ENCODE measurements around the gene NTMT2.

Gene NTMT2

DNA sequence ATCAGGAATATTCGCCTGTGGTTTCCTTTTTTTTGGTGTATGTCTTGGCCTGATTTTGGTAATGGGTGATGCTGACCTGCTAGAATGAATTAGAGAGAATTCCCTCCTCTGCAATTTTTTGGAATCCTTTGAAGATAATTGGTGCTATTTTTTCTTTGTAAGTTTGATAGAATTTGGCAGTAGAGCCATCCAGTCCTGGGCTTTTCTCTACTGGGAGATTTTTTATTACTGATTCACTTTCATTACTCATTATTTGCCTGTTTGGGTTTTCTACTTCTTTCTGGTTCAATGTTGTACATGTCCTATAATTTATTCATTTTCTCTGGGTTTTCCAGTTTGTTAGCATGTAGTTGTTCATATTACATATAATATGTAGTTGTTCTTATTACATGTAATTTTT is 48.7 kb downstream of the NTMT2 start:
- no peak overlapping the region for H3K4ac ChIP-seq (ENCODE audit: low read depth, low read length)
- no peak for DNase-seq
- no peak overlapping the region for H2BK15ac ChIP-seq (replicated peaks; ENCODE audit: low read depth)
- no peak overlapping the region for H2BK5ac ChIP-seq (ENCODE audit: low read length)
- H3K27me3 ChIP-seq (ENCODE audit: insufficient read depth, low read length, poor library complexity) = no peaks in the 10 kb centered on the region
- H4K5ac ChIP-seq (ENCODE audit: low read length) = no peak overlapping the region
- no peak overlapping the region for H3K4me2 ChIP-seq (ENCODE audit: low read length)
- H3K18ac ChIP-seq (ENCODE audit: low read length) = no peak overlapping the region
- H3K79me1 ChIP-seq (ENCODE audit: low read length) = no peaks in the 10 kb centered on the region
- H3K79me2 ChIP-seq (ENCODE audit: control insufficient read depth, insufficient read depth, low read length) = no peaks in the 10 kb centered on the region
- H2BK120ac ChIP-seq (ENCODE audit: low read depth, low read length) = no peak overlapping the region
- H4K8ac ChIP-seq (ENCODE audit: low read depth, low read length) = no peak overlapping the region
- H3K56ac ChIP-seq (ENCODE audit: low read length) = no peak overlapping the region
- H3K36me3 ChIP-seq (ENCODE audit: control insufficient read depth, insufficient read depth, low read length) = no peaks in the 10 kb centered on the region
- WGBS (ENCODE audit: extremely low coverage, insufficient coverage, low lambda C conversion rate) = no CpG with 5 or more reads among the region's 1 CpG
- no peak overlapping the region for H2AK5ac ChIP-seq (ENCODE audit: low read length)
- no peak overlapping the region for H3K9ac ChIP-seq (ENCODE audit: low read length)
- no peaks in the 10 kb centered on the region for H3K4me1 ChIP-seq (ENCODE audit: control insufficient read depth, low read depth, low read length)
- no peak overlapping the region for H3K27ac ChIP-seq (ENCODE audit: low read depth, low read length)
- H3K4me3 ChIP-seq (ENCODE audit: low read length) = no peak overlapping the region
- H3K23ac ChIP-seq (ENCODE audit: low read length) = no peak overlapping the region

- Histone ChIP-seq H3K36me3 (ENCODE audit: control insufficient read depth, insufficient read depth, low read length) (no peaks in the 10 kb centered on the region), H3K56ac (ENCODE audit: low read length) (no peak overlapping the region), H4K5ac (ENCODE audit: low read length) (no peak overlapping the region), H3K4me1 (ENCODE audit: control insufficient read depth, low read depth, low read length) (no peaks in the 10 kb centered on the region), H3K18ac (ENCODE audit: low read length) (no peak overlapping the region), H3K27me3 (ENCODE audit: insufficient read depth, low read length, poor library complexity) (no peaks in the 10 kb centered on the region), H2BK120ac (ENCODE audit: low read depth, low read length) (no peak overlapping the region), H4K8ac (ENCODE audit: low read depth, low read length) (no peak overlapping the region), H2BK15ac (replicated peaks; ENCODE audit: low read depth) (no peak overlapping the region), H3K4me3 (ENCODE audit: low read length) (no peak overlapping the region), H2BK5ac (ENCODE audit: low read length) (no peak overlapping the region), H3K4ac (ENCODE audit: low read depth, low read length) (no peak overlapping the region), H3K4me2 (ENCODE audit: low read length) (no peak overlapping the region), H3K23ac (ENCODE audit: low read length) (no peak overlapping the region), H3K79me1 (ENCODE audit: low read length) (no peaks in the 10 kb centered on the region), H3K79me2 (ENCODE audit: control insufficient read depth, insufficient read depth, low read length) (no peaks in the 10 kb centered on the region), H2AK5ac (ENCODE audit: low read length) (no peak overlapping the region), H3K27ac (ENCODE audit: low read depth, low read length) (no peak overlapping the region), H3K9ac (ENCODE audit: low read length) (no peak overlapping the region)
- no CpG with 5 or more reads among the region's 2 CpGs for whole genome bisulfite sequencing (ENCODE audit: extremely low coverage, insufficient coverage, low lambda C conversion rate)
- peak; percentile 3 for DNase-seq
These were observed 50.9 kb downstream of the NTMT2 start for GRCh38 chr1:170196490-170197236.

- H3K27me3 ChIP-seq (ENCODE audit: insufficient read depth, low read length, poor library complexity) = no peaks in the 10 kb centered on the region
- no peak overlapping the region for H2BK15ac ChIP-seq (replicated peaks; ENCODE audit: low read depth)
- H2AK5ac ChIP-seq (ENCODE audit: low read length) = no peak overlapping the region
- H3K36me3 ChIP-seq (ENCODE audit: control insufficient read depth, insufficient read depth, low read length) = no peaks in the 10 kb centered on the region
- H3K56ac ChIP-seq (ENCODE audit: low read length) = no peak overlapping the region
- no peak overlapping the region for H3K23ac ChIP-seq (ENCODE audit: low read length)
- no peaks in the 10 kb centered on the region for H3K4me1 ChIP-seq (ENCODE audit: control insufficient read depth, low read depth, low read length)
- no peak overlapping the region for H2BK120ac ChIP-seq (ENCODE audit: low read depth, low read length)
- H3K27ac ChIP-seq (ENCODE audit: low read depth, low read length) = no peak overlapping the region
- no peaks in the 10 kb centered on the region for H3K79me2 ChIP-seq (ENCODE audit: control insufficient read depth, insufficient read depth, low read length)
- no peaks in the 10 kb centered on the region for H3K79me1 ChIP-seq (ENCODE audit: low read length)
- no peak overlapping the region for H2BK5ac ChIP-seq (ENCODE audit: low read length)
- H3K18ac ChIP-seq (ENCODE audit: low read length) = no peak overlapping the region
- H3K4ac ChIP-seq (ENCODE audit: low read depth, low read length) = no peak overlapping the region
- no peak overlapping the region for H3K4me2 ChIP-seq (ENCODE audit: low read length)
- no peak for DNase-seq
- WGBS (ENCODE audit: extremely low coverage, insufficient coverage, low lambda C conversion rate) = no CpG with 5 or more reads among the region's 1 CpG
- no peak overlapping the region for H4K5ac ChIP-seq (ENCODE audit: low read length)
- no peak overlapping the region for H3K9ac ChIP-seq (ENCODE audit: low read length)
- no peak overlapping the region for H3K4me3 ChIP-seq (ENCODE audit: low read length)
- H4K8ac ChIP-seq (ENCODE audit: low read depth, low read length) = no peak overlapping the region
These were observed 52.3 kb downstream of the NTMT2 start for GRCh38 chr1:170198090-170198489.

DNA sequence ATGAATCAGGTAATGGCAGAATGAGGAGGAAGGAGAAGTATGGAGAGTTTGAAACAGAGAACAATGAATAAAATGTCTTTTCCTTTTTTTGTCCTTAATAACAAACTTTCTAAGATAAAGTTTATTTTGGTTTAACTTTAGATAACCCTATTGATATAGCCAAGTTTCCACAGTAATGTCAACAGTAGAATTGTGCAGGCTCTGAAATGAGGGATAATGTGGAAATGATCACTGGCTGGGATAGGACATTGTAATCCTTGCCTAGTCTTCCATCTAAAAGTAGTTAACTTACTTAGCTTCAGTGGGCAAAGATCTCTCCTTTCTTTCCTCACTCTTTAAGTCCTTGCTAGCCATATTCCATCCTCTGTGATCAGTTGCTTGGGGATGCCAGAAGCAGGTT is 52.8 kb downstream of the NTMT2 start:
- no peak overlapping the region for H3K18ac ChIP-seq (ENCODE audit: low read length)
- no peak overlapping the region for H3K4me2 ChIP-seq (ENCODE audit: low read length)
- H3K79me1 ChIP-seq (ENCODE audit: low read length) = no peaks in the 10 kb centered on the region
- H3K4me3 ChIP-seq (ENCODE audit: low read length) = no peak overlapping the region
- H3K23ac ChIP-seq (ENCODE audit: low read length) = no peak overlapping the region
- H3K4ac ChIP-seq (ENCODE audit: low read depth, low read length) = no peak overlapping the region
- H3K36me3 ChIP-seq (ENCODE audit: control insufficient read depth, insufficient read depth, low read length) = no peaks in the 10 kb centered on the region
- no peaks in the 10 kb centered on the region for H3K79me2 ChIP-seq (ENCODE audit: control insufficient read depth, insufficient read depth, low read length)
- no peak overlapping the region for H2BK120ac ChIP-seq (ENCODE audit: low read depth, low read length)
- no peak for DNase-seq
- H3K4me1 ChIP-seq (ENCODE audit: control insufficient read depth, low read depth, low read length) = no peaks in the 10 kb centered on the region
- H2BK5ac ChIP-seq (ENCODE audit: low read length) = no peak overlapping the region
- no peak overlapping the region for H3K56ac ChIP-seq (ENCODE audit: low read length)
- H3K9ac ChIP-seq (ENCODE audit: low read length) = no peak overlapping the region
- H2AK5ac ChIP-seq (ENCODE audit: low read length) = no peak overlapping the region
- no peak overlapping the region for H3K27ac ChIP-seq (ENCODE audit: low read depth, low read length)
- no peak overlapping the region for H4K8ac ChIP-seq (ENCODE audit: low read depth, low read length)
- H2BK15ac ChIP-seq (replicated peaks; ENCODE audit: low read depth) = no peak overlapping the region
- H3K27me3 ChIP-seq (ENCODE audit: insufficient read depth, low read length, poor library complexity) = no peaks in the 10 kb centered on the region
- no peak overlapping the region for H4K5ac ChIP-seq (ENCODE audit: low read length)

GRCh38 chr1:170200161-170200560 is 54.4 kb downstream of the NTMT2 start:
- no peak overlapping the region for H3K27ac ChIP-seq (ENCODE audit: low read depth, low read length)
- no peaks in the 10 kb centered on the region for H3K4me1 ChIP-seq (ENCODE audit: control insufficient read depth, low read depth, low read length)

More at GRCh38 chr1:170200161-170200560, 54.4 kb downstream of the NTMT2 start:
- Histone ChIP-seq H3K36me3 (ENCODE audit: control insufficient read depth, insufficient read depth, low read length) (no peaks in the 10 kb centered on the region), H3K23ac (ENCODE audit: low read length) (no peak overlapping the region), H2BK120ac (ENCODE audit: low read depth, low read length) (no peak overlapping the region), H2BK5ac (ENCODE audit: low read length) (no peak overlapping the region), H4K5ac (ENCODE audit: low read length) (no peak overlapping the region), H3K18ac (ENCODE audit: low read length) (no peak overlapping the region), H3K56ac (ENCODE audit: low read length) (no peak overlapping the region), H4K8ac (ENCODE audit: low read depth, low read length) (no peak overlapping the region), H2AK5ac (ENCODE audit: low read length) (no peak overlapping the region), H3K27me3 (ENCODE audit: insufficient read depth, low read length, poor library complexity) (no peaks in the 10 kb centered on the region), H3K4ac (ENCODE audit: low read depth, low read length) (no peak overlapping the region), H3K79me1 (ENCODE audit: low read length) (no peaks in the 10 kb centered on the region), H3K4me3 (ENCODE audit: low read length) (no peak overlapping the region), H3K4me2 (ENCODE audit: low read length) (no peak overlapping the region), H2BK15ac (replicated peaks; ENCODE audit: low read depth) (no peak overlapping the region), H3K9ac (ENCODE audit: low read length) (no peak overlapping the region), H3K79me2 (ENCODE audit: control insufficient read depth, insufficient read depth, low read length) (no peaks in the 10 kb centered on the region)
- no peak for DNase-seq
